IPS-NIHi7 (cell line): ENCODE data around the gene CES2.

Experiments
- DNase-seq: peaks from one replicate; pipeline ENCODE4 v3.0.0; 2012; ENCODE audit warnings: mixed read lengths; ENCODE audit errors: extremely low spot score

Gene CES2

DNA sequence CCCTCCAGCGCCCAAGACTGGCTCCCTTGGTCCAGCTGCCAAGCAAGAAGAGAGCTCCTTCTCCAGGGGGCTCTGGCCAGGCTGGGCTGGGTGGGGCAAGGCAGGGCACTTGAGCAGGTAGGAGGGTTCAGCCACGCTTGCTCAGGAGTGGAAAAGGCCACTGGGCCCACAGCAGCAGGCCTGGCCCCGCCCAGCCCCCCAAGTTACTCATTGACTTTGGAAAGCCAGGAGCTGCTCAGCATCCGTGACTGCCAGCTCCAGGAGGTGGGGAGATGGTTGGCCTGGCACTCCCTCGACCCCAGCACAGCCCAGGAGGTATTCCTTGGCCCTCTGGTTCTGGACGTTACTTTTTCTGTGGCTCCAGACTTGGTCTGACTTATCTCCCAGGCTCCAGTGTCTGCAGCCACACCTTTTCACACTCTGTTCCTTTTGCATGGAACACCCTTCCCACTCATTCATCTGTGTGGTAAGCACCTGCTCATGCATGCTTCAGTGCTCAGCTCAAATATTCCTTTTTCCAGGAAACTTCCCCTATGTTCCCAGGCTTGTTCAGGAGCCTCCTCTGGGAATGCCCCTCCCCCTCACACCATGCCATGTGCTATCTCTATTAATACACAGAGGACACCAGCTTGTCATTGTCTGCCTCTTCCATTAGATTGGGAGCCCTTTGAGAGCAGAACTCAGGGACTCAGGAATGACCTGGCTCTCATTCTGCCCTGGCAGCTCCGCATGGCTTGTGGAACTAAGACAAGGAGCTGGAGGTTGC is 16.3 kb upstream of the CES2 start, which contains the start of gene CDH16:
Gene CDH16 (minus strand): TSS at position 83 of the 766 bp plus-strand sequence. CDS start 820 bp downstream, outside the sequence.
- DNase-seq: no peak

DNA sequence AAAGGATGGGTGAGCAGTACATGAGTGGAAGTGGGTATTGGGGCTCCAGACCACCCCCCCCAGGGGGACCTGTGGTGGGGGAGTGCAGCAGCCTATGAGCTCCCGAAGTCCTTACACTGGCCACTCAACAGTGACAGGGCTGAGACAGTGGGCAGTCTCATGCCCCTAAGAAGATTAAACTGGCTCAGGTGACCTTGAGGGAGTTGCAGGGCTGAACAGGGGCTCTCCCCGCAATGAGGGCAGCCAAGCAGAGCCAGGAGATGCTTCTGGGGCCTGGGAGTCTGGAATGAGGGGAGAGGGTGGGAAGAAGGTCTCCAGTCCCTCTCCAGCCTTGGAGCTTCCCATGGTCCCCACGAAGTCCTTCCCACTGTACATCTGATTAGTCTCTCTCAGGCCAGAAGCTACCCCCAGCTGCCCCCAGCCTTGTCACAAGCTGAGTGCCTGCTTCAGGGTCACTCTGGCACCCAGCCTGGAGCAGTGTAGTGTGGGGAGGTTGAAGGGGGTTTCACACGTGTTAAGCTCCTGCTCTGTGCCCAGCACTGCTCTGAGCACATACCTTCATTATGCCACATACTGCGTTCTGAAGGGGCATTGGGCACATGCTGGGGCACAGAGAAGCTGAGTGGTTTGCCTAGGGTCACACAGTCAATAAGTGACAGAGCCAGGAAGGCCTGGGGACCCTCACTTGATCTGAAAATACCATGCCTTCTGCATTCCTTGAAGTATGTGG is 15.6 kb upstream of the CES2 start:
- DNase-seq: no peak

DNA sequence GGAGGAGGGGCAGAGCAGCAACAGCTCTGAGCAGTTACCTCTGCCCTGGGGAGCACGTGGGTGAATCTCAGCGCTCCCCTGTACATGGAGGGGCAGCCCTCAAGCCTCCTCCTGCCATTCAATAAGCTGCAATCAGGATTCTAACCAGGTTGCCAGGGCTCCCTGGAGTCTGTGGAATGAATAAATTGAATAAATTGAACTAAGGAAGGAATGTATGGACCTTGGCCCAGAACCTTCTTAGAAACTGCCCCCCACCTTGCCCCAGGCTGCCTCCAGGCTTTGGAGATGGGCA is 15.1 kb upstream of the CES2 start:
- DNase-seq: no peak

DNA sequence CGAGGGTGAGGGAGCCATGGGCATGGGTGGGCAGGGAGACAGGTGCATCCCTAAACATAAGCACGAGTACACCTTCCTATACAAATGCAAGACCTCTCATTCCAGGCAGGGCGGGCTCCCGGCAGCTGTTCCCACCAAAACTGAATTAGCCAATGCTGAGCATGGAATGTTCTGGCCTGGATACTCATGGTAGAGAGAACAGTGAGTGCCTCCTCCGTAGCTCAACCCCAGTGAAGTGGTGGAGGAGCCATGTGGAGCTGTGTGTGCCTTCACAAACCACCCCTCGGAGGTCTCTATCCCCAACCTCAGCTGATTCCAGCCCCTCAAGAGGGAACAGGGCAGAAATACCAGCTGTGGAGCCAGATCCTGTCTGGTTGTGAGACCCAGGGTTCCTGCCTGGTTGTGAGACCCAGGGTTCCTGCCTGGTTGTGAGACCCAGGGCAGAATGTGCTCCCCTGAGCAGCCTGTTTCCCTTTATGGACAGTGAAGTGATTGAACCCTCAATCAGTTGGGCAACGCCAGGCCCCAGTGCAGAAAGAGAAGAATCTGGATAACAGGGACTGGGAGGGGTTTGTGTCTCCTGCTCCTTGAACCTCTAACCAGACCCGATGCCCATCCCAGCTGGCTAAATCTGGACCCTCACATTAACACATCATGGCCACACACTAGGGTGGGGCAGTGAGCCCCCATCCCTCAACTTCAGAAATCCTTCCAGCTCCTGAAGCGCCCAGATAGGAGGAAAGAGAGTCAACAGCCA is 14.2 kb upstream of the CES2 start:
- DNase-seq: no peak

DNA sequence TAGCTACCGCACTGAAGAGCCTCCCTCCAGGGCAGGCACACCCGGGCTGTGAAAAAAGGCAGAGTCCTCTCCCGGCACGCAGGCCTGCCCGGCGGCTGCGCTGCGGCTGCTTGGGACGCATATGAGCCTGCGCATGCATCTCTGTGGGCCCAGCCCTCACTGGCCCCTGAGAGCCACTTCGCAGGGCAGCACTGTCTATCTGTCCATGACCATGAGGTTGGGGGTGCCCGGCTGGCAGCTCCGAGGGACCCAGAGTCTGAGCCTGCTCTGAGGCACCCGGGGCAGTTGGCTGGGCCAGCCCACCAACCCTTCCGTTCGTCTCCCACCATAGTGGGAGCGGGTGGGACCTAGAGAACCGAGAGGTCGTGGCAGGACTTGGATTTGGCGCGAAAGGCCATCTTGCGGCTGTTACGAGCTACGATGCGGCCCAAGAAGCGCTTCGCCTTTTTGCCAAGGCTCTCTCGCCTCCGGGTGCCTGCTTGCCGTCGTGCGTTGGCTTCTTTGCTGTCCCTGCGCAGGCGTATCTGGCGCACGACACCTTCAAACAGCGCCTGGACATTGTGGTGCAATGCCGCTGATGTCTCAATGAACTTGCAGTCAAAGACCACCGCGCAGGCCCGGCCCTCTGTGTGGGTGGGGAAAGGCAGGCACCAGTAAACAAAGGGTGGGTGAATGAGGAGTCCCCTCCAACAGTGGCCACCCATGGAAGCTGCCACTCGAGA is 13.4 kb upstream of the CES2 start:
- DNase-seq: no peak

DNA sequence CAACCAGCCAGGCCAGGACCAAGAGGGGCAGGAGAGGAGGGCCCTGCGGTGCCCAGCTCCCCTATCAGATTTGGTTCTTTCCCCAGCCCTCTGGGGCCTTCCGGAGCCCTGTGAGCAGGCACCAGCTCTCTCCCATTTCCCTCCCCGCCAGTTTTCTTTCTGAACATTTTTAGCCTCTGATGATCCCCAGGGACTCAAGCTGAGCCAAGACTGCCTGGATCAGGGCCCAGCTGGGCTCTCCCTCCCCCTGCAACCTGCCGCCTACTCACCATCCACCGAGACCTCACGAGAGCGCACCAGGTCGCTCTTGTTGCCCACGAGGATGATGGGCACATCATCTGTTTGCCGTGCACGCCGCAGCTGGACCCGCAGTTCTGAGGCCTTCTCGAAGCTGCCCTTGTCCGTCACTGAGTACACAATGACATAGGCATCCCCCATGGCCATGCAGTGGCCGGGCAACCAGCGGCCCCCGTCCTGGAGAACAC is 12.0 kb upstream of the CES2 start:
- no peak for DNase-seq

DNA sequence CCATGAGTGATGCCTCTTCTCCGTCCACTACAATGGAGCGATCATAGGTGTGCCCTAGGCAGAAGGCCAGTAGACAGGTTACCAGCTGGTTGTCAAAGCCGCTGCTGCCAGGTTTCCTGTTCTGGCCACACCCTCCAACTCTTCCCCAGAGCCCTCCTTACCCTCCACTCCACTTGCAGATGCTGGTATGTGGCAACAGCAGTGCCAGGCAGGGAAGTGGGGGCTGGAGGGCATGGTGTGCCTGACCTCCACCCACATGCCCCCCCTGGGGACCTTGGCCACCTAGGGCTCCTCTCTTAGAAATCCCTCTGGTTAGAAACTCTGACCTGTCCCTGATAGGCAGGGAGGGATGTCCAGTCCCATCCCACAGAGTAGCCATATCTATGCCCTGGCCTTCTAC is 11.4 kb upstream of the CES2 start:
- DNase-seq: no peak

DNA sequence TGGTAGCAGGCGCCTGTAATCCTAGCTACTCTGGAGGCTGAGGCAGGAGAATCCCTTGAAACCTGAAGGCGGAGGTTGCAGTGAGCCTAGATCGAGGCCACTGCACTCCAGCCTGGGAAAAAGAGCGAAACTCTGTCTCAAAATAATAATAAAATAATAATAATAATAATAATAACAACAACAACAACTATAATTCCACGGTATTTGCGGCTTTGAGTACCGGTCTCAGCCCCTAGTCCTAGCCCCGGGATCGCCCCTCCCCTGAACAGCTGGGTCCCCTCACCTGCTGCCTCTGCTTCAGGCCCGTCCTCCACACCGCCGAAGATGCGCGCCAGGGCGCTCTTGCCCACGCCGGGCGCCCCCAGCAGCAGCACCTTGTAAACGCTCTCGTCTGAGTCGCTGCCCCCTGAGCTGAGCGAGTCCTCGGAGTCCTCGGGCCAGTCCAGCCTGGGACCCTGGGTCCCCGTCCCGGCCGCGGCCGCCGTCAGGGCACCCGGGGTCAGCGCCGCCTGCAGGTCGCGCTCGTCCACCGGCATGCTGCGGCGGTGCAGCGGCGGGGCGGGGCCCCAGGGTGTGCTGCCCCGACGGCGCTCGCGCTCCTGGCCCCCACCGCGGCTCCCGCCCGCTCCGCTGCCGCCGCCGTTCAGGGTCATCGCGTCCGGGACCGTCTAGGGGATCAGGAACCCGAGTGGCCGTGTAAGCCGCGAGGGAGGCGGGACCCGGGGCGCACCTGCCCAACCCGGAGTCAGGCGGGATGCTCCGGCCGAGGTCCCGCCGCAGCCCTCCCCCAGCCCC is 10.6 kb upstream of the CES2 start:
- DNase-seq: peak; percentile 91

DNA sequence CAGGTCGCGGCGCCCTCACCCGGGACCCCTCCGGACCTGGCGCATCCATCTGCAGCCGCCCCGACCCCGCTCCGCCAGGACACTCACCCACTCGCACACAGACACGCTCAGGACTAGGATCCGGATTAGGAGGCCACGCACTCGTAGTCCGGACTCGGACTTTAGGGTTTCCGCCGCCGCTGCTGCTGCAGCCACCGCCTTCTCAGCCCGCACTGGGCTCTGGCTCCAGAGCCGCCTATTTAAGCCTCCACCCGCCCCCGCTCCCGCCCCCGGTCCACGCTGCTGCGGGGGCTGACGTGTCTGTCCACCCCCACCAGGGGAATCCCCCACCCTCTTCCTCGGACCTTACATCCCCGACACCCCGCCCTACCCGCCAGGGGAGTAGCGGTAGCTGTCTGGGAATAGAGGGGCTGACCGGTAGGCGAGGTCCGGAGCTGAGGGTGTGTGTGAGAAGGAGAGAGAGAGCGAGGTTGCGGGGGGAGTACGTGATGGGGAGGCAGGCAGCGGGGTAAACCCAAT is 9.9 kb upstream of the CES2 start, which contains the start of gene RRAD:
Gene RRAD (minus strand): TSS at position 214 of the 519 bp plus-strand sequence. CDS start 356 bp downstream, outside the sequence.
- DNase-seq: peak; percentile 54

DNA sequence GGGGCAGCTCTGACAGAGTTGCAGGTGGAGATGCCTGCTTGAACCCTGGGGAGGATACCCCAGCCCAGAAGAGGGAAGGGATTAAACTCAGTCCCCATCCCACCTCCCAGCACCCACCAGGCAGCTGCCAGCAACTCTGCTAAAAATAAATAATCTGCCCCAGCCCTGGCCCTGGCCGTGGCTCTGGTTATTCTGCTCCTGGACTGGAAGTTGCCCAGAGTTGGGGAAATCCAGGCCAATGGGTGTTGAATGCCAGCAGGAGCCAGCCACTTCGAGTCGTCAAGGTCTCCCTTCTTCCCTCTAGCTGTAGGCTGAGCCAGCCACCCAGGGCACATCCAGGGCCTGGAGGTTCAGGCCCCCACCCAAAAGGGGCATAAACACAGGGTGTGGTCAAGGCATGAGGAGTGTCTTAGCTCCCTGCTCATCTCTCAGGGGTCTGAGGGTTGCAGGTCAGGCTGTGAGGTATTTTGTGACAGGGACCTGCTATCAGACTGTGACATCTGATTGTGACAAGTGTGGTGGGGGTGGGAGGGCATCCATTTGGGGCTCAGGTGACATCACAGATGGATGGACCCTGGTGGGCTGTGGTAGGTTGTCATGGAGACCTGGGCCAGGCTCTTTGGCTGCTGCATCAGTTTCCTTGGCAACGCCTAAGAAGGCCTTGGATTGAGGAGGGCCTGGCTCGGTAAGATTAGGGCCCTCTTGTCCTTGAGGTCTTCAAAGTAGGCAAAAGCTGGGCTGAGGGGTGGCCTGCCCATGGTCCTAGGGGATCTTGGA is 9.0 kb upstream of the CES2 start:
- DNase-seq: no peak

DNA sequence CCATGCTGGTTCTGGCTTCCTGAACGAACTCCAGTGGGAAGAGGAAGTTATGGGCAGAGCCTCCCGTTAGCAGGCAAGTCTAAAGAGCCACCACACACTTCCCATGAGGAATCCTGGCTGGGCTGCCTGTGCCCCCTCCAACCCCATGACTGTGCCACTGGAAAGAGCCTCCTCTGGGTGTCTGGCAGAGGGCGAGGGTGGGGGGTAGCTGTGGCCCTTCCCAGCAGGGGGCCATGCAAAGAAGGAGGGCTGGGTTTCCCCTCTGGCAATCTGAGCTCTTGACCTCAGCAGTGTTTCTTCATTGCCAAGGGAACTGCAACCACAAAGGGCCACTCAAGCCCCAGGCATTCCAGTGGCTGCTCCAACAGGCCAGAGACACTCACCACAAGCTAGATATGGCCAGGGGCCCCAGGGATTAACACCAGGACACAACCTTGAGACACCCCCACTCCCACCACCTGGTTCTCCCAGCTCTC is 8.3 kb upstream of the CES2 start:
- DNase-seq: no peak

DNA sequence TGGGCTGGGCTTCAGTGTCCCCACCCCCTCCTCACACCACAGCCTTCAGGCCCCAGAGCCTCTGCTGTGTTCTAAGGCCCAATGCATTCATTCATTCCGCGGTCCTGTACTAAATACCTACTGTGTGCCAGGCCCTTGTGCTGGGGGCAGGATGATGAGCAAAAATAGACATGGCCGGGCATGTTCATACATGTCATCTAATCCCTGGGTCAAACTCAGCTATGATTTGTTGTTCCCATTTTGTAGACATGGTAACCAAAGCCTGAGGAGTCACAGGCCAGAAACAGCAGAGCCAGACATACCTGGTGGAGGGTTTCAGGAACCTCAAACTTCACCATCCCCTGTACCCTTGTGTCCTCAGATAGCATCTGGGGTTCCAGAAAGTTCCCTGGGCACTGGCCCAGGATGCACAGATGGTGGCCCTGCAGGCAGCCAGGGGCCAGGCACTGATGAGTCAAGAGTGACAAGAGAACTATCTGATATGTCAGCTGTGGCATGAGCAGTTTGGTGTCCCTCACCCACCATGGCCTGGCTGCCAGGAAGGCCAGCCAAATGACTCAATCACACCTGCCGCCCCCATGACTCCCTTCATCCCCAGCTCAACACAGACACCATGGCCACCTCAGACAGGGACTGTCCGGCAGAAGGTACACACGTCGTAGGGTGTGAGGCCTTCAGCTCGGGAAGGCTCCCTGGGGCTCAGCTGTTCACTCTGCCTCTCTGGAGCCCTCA is 7.2 kb upstream of the CES2 start:
- DNase-seq: no peak

DNA sequence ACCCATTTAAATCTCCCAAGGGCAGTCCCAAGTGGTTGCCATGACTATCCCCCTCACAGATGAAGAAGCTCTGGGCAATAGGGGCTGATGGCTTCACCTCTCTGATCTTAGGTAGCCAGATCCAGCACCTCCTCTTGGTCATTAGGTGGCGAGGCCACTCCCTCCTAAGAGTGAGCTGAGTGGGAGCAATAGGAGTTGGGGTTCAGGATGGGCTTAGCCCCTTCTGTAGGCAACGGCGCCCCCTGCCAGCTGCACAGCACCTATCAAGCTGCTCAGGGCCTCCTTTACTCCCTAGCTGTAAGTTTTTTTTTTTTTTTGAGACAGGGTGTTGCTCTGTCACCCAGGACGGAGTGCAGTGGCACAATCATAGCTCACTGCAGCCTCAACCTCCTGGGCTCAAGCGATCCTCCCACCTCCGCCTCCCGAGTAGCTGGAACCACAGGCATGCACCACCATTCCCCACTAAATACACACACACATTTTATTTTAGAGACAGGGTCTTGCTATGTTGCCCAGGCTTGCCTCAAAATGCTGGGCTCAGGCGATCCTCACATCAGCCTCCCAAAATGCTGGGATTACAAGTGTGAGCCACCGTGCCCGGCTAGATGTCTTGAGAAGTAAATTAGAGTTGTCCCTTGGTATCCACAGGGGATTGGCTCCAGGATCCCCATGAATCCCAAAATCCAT is 6.5 kb upstream of the CES2 start:
- DNase-seq: peak; percentile 65

DNA sequence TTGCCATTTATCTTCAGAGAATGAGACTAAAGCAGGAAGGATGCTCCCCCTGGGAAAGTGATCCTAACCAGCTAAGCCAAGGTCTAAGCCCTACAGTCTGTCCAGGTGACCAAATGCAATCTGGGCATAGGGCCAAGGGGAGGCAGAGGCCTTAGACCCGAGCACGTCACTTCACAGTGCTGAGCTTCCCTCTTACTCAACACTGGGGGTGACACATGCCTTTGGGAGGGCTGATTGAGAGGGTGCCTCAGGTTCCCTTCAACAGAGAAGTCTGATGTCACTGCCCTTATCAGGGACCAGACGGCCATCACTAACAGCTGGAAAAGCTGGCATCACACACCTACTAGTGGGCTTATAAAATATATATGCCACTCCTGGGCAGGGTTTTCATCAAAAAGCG is 5.1 kb upstream of the CES2 start:
- DNase-seq: no peak

DNA sequence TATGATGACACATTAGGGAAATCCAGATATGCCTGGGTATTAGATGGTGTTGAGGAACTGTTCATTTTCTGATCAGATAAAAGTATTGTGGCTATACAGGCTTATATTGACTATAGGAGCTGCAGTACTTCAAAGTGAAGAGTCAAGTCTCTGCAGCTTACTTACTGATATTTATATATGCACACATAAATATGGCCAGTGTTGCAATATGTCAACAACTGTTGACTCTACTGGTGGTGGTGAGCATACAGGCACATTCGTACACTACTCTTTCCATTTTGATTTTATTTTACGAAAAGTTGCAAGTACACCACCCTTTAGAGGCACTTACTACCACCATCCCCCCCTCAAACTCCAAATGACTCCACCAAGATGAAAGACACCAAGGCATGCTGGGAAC is 3.7 kb upstream of the CES2 start:
- no peak for DNase-seq

DNA sequence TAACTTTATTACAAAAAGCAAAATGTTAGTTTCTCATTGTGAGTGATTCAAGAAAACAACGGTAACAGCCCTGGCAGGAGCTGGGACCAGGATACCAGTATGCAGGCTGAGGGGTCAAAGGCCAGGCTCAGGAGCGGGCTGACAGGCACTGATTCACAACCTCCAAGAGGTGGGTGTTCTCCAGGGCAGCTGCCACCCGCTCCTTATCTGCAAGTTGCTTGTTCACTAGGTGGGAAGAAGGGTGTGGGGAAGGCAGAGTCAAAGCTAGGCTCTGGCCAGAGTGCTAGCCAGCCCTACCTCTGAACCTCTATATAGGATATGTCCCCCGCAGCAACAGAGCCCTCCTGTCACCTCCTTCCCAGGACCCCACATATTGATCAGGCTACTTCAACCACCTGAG is 3.2 kb upstream of the CES2 start:
- no peak for DNase-seq

DNA sequence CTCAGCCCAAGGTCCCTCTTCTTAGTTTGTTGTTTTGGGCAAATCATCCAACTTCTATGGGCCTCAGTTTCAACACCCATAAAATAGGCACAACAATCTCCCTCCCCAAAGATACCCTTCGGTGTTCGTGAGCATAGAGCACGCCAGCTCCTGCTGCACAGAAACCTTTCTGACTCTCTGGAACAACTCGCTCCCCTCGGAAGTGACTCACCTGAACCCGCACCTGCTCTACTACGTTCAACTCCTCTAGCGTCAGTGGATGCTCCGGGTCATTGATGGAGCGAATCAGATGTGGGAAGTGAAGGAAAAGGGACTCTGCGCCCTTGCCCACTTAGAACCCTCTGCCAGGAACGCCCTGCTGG is 1.6 kb upstream of the CES2 start:
- no peak for DNase-seq

DNA sequence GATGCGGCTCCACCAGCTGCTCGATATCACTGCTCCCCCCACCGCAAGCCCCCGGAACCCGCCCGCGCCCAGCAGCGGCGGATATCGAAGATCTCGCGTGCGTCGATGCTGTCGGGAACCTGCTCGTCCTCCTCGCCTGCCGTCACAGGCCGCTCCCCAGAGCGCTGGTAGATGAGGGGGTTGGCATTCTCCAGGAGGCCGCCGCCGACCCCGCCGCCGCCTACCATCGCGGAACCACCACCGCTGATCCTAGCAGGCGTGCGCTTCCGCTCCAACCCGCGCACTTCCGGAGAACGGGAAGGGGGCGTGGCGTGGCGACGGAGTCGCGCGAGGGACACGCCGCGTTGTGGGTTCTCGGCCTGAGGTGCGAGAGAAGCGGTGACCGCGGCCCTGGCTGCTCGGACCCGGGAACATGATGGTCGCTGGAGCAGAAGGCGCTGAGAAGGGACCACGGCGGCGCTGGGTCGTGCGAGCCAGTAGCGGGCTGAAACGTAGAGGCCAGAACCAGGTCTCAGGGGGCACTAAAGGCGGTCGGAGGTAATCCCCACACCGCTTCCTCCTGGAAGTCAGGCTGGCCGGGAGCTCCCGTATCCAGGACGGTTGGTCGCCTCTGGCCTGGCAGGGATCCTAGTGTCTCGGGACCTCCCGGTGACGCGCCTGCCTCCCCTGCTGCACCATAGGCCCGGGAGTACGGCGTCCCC is 1.0 kb upstream of the CES2 start, which contains the start of gene CIAO2B:
Gene CIAO2B (minus strand): TSS at position 265 of the 701 bp plus-strand sequence. CDS start 38 bp downstream, at position 227.
- peak; percentile 89 for DNase-seq
